A673 (cell line): ENCODE results near the gene CCNA1.

Experiments used
- CTCF ChIP-seq: fragments of 300-800, 200-600 bp; sonication (generic); conservative IDR thresholded peaks from 2 replicates; pipeline ENCODE4 v1.5.1; 2017; ENCODE audit warnings: low read depth, mild to moderate bottlenecking, antibody characterized with exemption, low read length, moderate library complexity, mixed read lengths
- EZH2 ChIP-seq: fragments of 200-600 bp; sonication (generic); IDR thresholded peaks from 2 replicates; pipeline ENCODE4 v1.6.1; 2017; ENCODE audit warnings: borderline replicate concordance, low read depth, mild to moderate bottlenecking, mixed read lengths, antibody characterized with exemption, low read length; ENCODE audit not compliant: poor library complexity, severe bottlenecking

GRCh38 chr13:36456577-36456976 is 24.3 kb downstream of the CCNA1 start:
- TF ChIP-seq CTCF (no peak), EZH2 (no peak)
